ENCODE results near the gene ACAP3.

Gene ACAP3

DNA sequence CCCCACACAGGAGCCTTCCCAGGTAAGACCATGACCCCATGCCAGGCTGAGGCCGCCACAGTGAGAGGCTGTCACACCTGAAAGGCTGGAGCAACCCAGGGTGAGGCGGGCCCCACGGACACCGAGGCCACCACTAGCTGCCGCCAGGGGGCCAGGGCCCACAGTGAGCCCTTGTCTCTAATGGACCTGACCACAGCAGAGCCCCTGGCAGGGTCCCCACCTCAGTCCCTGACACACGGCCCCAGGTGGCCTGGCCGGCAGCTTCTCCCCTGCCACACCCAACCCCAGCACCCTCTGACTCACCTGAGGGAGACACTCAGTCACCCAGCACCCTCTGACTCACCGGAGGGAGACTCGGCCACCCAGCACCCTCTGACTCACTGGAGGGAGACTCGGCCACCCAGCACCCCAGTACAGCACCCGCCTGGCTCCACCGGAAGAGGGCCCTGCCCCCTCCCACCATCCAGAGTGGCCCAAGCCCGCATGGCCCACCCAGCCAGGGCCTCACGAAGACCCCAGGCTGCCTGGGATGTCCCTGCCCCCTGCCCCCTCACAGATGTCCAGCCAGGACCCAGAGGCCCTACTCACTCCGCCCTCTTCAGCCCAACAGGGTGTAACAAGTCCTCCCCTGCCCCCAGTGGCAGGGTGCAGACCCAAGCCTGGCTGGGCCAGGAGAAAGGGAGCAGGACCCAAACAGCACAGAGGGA, 37.1 kb upstream of the ACAP3 start:
- no peak for DNase-seq

- DNase-seq, result no peak
These were observed 36.2 kb upstream of the ACAP3 start for GRCh38 chr1:1343811-1344421.

DNA sequence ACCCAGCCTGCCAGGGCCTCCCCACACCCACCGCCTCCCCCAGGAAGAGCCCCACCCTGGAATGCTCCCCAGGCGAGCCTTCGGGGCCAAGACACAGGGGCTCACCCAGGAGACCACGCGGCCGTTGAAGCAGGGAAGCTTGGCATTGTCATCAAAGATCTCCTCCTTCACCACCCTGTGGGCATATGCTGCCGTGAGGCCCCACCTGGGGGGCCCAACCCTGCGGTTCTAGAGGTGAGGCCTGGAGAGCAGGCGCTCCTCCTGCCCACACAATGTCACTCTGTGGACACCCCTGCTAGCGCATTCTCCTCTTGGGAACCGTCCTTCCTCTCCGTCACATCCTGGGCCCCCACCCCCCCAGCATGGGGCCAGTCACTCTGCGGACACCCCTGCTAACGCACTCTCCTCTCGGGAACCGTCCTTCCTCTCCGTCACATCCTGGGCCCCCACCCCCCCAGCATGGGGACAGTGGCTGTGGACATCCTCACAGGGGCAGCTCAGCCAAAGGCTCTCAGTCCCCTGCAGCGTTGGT, 34.9 kb upstream of the ACAP3 start:
- no peak for DNase-seq

DNA sequence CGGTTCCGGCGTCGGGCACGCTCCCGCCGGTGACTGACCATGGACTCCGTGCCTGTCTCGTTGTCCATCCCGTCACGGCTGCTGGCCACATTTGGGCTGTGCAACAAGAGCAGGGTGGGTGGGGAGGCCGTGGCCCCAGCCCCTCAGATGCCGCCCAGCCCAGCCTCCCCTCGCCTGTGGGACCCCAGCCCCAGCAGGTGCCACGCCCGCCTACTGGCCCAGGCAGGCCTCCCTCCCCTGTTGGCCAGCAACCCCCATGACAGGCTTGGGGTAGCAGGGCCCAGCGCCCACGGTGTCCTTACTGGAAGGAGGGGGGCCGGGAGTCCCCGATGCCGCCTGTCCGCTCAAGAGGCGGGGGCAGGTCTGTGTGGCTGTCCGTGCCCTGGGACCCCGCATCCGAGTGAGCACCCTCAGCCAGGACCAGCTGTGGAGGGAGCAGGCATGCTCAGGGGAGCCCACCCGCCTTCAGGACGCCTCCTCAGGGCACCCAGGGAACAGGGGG, 34.4 kb upstream of the ACAP3 start:
- no peak for DNase-seq

DNA sequence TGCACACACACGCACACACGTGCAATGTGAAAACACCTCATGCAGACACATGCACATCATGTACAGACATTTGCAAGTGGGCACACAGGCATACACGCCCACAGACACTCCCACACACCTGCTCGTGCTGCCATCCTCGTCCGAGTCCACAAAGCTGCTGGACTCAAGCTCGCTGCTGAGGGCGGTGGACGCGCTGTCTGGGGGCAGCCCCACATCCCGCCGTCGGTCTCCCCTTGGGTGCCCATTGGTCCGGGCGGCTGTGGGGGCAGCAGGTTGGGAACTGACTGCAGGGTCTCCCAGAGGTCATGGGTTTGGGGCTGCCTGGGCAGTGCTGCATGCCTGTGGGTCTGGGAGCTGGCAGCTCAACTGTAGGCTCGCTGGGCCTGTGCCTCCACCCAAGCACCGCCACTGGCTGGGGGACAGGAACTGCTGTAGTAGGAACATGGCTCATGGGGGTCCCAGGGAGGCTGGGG, 33.9 kb upstream of the ACAP3 start:
- no peak for DNase-seq

DNA sequence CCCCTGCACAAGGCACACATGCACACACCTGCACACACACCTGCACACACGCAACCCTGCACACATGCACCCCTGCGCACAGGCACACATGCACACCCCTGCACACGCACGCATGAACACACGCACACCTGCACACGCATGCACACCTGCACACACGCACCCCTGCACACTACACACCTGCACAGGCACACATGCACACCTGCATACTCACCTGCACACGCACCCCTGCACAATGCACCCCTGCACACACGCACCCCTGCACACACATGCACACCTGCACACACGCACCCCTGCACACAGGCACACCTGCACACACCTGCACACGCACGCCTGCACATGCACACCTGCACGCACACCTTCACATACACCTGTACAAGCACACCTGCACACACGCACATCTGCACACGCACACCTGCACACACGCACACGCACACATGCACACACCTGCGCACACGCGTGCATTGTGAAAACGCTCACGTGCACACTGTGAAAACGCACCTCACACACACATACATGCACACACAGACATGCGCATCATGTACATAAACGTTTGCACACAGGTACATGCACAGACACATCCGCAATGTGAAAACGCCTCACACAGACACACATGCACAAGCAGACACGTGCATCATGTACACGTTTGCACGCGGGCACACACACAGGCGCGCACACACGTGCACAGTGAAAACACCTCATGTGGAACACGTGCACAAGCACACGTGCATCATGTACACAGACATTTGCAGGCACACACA, 33.2 kb upstream of the ACAP3 start:
- DNase-seq, result no peak

DNA sequence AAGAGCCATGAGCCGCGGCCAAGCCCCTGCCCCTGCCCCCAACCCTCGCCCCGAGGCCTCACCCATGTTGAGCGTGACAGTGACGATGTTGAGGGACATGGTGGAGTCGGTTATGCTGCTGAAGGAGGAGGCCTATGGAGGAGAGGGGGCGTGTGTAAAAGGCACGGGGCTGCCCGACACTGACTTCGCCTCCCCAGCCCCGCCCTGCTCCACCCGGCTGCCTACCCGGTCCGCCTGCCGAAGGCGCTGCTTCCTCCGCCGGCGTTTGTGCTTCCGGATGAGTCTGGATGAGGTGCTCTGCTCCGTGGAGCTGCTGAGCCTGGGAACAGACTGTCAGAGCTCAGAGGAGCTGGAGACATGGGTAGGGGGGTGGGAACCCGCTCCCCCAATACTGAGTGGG, 32.5 kb upstream of the ACAP3 start:
- DNase-seq, result no peak

GRCh38 chr1:1338278-1338677, 30.5 kb upstream of the ACAP3 start:
- no peak for DNase-seq

DNA sequence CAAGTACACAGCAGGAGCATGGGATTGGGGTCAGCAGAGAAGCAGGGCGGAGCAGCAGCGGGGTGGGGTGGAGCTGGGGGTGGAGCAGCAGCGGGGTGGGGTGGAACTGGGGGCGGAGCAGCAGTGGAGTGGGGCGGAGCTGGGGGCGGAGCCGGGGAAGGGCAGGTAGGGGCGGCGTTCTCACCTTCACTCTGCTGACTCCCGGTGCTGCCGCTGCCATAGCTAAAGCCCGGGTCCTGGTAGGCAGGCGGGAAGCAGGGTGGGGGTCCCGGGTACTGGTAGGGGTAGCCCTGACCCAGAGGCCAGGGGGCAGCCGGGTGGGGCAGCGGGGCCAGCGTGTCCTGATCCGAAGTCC, 30.0 kb upstream of the ACAP3 start:
- DNase-seq, result no peak

- no peak for DNase-seq
These were observed 29.4 kb upstream of the ACAP3 start for GRCh38 chr1:1336931-1337792.

GRCh38 chr1:1336446-1336845, 28.7 kb upstream of the ACAP3 start:
- no peak for DNase-seq

DNA sequence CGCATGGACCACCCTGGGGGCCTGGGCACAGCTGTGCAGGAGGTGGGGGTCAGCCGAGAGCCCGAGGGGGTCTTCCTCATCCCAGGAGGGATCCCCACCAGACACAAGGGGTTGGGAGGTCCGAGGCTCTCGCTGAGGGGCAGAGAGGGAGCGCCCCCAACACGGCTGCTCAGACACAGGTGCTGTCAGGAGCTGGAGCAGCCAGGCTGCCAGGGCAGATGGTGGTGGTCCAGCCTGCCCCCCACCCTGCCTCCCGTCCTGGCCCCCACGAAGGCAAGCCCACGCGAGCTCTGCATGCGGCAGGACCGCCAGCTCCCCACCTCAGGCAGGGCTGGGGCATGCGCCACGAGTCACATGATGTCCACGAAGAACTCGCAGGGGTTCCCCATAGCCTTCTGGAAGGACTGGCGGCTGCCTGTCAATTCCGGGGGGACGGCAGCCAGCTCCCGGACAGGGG, 28.1 kb upstream of the ACAP3 start:
- no peak for DNase-seq

- DNase-seq, result no peak
These were observed 27.6 kb upstream of the ACAP3 start for GRCh38 chr1:1335283-1335682.

GRCh38 chr1:1334835-1335234, 27.1 kb upstream of the ACAP3 start:
- no peak for DNase-seq

GRCh38 chr1:1333551-1334241, 26.0 kb upstream of the ACAP3 start:
- DNase-seq, result no peak

- no peak for DNase-seq
These were observed 25.2 kb upstream of the ACAP3 start for GRCh38 chr1:1332774-1333480.

GRCh38 chr1:1332031-1332755, 24.5 kb upstream of the ACAP3 start:
- no peak for DNase-seq

DNA sequence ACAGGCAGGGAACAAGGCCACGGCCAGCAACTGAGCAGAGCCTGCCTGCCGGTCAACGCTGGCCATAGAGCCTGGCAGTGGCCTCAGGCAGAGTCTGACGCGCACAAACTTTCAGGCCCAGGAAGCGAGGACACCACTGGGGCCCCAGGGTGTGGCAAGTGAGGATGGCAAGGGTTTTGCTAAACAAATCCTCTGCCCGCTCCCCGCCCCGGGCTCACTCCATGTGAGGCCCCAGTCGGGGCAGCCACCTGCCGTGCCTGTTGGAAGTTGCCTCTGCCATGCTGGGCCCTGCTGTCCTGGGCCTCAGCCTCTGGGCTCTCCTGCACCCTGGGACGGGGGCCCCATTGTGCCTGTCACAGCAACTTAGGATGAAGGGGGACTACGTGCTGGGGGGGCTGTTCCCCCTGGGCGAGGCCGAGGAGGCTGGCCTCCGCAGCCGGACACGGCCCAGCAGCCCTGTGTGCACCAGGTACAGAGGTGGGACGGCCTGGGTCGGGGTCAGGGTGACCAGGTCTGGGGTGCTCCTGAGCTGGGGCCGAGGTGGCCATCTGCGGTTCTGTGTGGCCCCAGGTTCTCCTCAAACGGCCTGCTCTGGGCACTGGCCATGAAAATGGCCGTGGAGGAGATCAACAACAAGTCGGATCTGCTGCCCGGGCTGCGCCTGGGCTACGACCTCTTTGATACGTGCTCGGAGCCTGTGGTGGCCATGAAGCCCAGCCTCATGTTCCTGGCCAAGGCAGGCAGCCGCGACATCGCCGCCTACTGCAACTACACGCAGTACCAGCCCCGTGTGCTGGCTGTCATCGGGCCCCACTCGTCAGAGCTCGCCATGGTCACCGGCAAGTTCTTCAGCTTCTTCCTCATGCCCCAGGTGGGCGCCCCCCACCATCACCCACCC, 23.6 kb upstream of the ACAP3 start, which contains the start of gene TAS1R3:
TSS of gene TAS1R3 (plus strand) at position 213 of the 898 bp plus-strand sequence. CDS start at position 279, 66 bp downstream.
- DNase-seq, result peak; percentile 48

DNA sequence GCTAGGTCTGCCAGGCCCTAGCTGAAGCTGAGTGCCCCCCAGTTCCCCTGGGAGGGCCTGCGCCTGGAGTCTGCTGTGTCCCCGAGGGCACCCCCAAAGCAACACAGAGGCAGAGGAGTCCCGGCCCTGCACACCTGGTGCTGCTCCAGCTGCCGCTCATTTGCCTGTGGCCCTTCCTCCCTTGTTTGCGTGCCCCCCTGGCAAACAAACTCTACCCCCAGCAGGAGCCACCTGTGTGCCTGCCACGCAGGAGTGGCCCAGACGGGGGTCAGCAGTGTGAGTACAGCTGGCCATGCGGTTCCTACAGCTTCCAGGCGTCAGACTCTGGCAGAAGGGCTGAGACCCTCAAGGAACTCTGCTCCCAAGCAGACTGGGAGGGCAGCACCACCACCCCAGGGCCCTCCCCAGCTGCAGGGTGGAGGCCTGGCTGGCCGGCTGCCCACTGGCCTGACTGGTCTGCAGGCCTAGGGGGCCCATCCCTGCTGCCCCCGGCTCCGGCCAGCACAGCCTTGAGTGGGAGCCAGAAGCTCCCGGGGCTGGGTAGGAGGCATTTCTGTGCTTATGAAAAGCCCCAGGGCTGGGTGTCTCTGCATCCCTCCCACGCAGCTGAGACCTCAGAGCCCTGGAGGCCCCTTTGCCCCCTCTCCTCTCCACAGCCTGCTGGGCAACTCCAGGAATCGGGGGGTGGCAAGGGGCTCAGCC, 22.8 kb upstream of the ACAP3 start:
- no peak for DNase-seq
